Endothelial cell of umbilical vein (primary cell): ENCODE data around the gene SLC30A10.

Experiments
- CTCF ChIP-seq, 2 donors: IDR thresholded peaks; 1 replicate in 1 of 2; 2 replicates in 1 of 2; pipeline ENCODE4 v1.5.1; 2011; ENCODE audit warnings: low read length in 2 of 2, mild to moderate bottlenecking in 2 of 2, moderate library complexity in 2 of 2, control low read depth in 1 of 2, inconsistent platforms in 1 of 2, low read depth in 1 of 2; ENCODE audit not compliant: insufficient read depth in 1 of 2; ENCODE audit errors: extremely low read depth in 1 of 2
- EZH2 ChIP-seq: IDR thresholded peaks from 2 replicates; pipeline ENCODE4 v1.6.1; 2012; ENCODE audit warnings: borderline replicate concordance, low read depth, mild to moderate bottlenecking, moderate library complexity, low read length, inconsistent platforms; ENCODE audit not compliant: severe bottlenecking
- FOS ChIP-seq: IDR thresholded peaks from 2 replicates; pipeline ENCODE4 v1.6.1; 2011; ENCODE audit warnings: mild to moderate bottlenecking, low read length, moderate library complexity, borderline replicate concordance; ENCODE audit not compliant: insufficient read depth
- GATA2 ChIP-seq: IDR thresholded peaks from 2 replicates; pipeline ENCODE4 v1.7.0; 2011; ENCODE audit warnings: low read depth, mild to moderate bottlenecking, moderate library complexity, mixed read lengths, low read length; ENCODE audit not compliant: insufficient read length, insufficient read depth
- JUN ChIP-seq: IDR thresholded peaks from 2 replicates; pipeline ENCODE4 v1.6.1; 2011; ENCODE audit warnings: borderline replicate concordance, low read depth; ENCODE audit not compliant: insufficient read length, insufficient read depth
- MYC ChIP-seq: IDR thresholded peaks from one replicate; pipeline ENCODE4 v1.6.1; 2011; ENCODE audit warnings: mild to moderate bottlenecking, low read depth, low read length
- POLR2A ChIP-seq: IDR thresholded peaks from 2 replicates; pipeline ENCODE4 v1.6.1; 2012; ENCODE audit warnings: low read depth, mild to moderate bottlenecking, control low read depth, low read length
- POLR2AphosphoS5 ChIP-seq: IDR thresholded peaks from 2 replicates; pipeline ENCODE4 v1.6.1; 2012; ENCODE audit warnings: low read depth, mild to moderate bottlenecking, control low read depth, low read length, moderate library complexity; ENCODE audit not compliant: insufficient read depth

- TF ChIP-seq CTCF (IDR thresholded peaks at IDR 0.05; ENCODE audit: extremely low read depth in 1 of 2, insufficient read depth in 1 of 2, low read depth in 1 of 2, low read length in 2 of 2) (no peak), POLR2A (no peak), EZH2 (no peak), MYC (no peak), POLR2AphosphoS5 (no peak), GATA2 (no peak), FOS (no peak), JUN (no peak)
These were observed 30.4 kb downstream of the SLC30A10 start for GRCh38 chr1:219897914-219898313.
